Epithelial cell of prostate (primary cell): ENCODE measurements around the gene THEMIS2.

Experiments
- DNase-seq: peaks from one replicate; pipeline ENCODE4 v3.0.0-alpha.2; 2011; ENCODE audit warnings: low read depth, low spot score
- H3K27ac ChIP-seq: fragments of 450-650 bp; 2 replicates; pipeline ENCODE4 v1.5.1; 2017; ENCODE audit warnings: mild to moderate bottlenecking

THEMIS2 gene

DNA sequence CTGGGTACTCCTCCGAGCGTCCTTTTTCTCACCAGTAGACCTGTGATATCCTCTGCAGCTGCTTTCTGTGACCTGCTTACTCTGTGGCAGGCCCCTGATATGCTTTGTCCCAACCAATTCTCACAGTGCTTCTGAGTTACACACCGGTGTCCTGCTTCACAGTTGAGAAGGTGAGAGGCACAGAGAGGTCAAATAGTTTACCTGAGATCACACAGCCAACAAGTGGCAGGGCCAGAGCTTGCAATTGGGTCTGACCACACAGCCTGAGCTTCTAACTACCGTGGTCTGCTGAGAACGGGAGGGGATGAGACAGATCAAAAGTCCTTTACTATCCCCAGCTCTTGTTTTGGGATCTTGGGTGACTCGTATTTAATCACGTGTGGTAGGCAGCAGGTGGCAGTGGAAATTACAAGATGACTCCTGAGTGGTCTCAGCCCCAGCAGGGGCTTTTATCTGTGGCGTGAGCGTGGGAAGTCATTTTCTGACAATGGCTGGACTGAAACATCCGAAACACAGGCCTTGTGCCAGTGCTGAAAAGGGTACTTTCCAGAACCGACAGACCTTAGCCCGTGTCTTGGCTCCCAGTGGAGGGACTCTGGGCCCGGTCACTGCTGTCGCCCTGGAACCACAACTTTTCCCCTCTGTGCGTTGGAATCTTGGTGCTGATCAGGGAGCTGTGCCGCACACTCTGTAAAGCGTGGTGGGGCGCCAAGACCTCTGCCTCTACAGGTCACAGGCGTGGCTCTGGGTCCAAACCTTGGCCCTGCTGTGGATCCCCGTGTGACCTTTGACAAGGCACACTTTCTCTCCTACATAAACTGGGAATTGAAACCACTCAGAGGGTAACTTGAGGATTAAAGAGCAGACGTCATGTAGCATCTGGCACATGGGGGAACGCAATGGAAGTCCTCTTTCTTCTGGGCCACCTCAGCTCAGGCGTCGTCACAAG, 11.9 kb downstream of the THEMIS2 start:
- no peak overlapping the region for H3K27ac ChIP-seq
- no peak for DNase-seq

DNA sequence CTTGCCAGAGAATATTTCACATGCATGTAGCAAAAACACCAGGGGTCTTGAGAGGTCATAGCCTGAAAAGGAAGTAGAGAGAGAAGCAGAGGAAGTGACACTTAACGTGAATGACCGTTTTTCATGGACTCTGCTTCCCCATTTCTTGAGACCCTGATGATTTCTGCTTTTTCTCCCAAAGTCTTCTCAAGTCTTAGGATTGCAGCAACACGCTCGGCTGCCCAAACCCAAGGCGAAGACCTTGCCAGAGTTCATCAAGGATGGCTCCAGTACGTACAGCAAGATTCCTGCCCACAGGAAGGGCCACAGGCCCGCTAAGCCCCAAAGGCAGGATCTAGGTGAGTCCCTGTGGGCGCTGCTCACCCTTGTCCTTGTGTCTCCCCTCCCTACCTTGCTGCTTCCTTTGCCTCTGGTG, 12.8 kb downstream of the THEMIS2 start:
- no peak for DNase-seq
- no peak overlapping the region for H3K27ac ChIP-seq

DNA sequence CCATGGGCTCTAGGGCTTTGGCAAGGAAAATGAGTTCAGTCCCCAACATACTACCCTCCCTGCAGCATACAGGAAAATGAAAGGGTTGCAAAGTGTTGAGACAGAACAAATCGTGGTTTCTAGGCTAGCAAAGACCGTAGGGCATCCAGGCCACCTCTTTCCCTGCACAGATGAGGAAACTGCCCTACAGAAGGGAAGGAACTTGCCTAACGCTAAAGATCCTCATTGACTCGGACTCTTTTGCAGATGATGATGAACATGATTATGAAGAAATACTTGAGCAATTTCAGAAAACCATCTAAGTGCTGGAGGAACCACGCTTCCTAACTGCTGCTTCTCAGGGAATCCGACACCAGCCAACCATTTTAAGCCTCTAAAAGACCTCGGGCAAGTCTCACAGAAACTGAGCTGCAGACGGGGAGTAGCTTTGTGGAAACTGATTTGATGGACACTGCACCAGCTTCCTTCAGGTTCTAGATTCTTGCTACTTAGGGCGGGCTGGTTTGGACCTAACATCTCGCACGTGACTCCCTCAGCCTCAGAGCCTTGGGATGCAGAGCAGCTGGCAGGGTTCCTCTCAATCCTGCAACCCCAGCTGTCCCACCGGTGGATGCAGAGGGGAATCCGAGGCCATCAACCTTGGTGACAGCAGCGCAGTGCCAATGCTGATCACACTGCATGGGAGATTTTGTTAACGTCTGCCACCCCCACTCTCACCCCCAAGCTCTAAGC, 13.4 kb downstream of the THEMIS2 start:
- no peak for DNase-seq
- no peak overlapping the region for H3K27ac ChIP-seq

DNA sequence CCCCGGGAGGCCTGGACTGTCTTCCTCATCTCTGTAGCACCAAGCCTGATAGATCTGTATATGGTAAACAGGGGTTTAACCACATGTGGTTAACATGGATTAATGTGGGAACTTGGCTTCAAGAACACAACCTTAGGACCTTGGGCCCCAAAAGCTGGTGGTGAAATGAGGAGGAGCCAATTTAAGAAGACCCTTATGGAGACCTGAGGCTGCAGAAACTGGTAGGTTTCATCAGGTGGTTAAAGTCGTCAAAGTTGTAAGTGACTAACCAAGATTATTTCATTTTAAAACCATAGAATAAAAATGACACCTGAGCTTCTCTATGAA, 14.0 kb downstream of the THEMIS2 start:
- H3K27ac ChIP-seq, result no peak overlapping the region
- DNase-seq, result no peak

DNA sequence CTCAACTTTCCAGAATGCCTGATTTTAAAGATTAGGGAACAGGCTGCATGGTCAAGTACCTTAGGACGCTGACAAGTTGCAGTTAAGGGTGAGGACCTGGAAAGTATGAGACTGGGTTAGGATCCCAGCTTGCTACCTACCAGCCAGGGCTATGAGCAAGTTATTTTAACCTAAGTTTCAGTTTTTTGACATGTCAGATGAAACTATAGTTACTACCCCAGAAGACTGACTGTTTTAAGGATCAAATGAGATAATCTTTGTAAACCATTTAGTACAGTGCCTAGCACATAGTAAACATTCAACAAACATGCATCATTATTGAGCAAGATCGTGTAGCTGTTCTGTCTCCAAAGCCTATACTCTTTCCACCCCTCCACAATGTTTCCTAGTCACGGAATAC, 14.4 kb downstream of the THEMIS2 start:
- DNase-seq, result no peak
- H3K27ac ChIP-seq, result no peak overlapping the region

DNA sequence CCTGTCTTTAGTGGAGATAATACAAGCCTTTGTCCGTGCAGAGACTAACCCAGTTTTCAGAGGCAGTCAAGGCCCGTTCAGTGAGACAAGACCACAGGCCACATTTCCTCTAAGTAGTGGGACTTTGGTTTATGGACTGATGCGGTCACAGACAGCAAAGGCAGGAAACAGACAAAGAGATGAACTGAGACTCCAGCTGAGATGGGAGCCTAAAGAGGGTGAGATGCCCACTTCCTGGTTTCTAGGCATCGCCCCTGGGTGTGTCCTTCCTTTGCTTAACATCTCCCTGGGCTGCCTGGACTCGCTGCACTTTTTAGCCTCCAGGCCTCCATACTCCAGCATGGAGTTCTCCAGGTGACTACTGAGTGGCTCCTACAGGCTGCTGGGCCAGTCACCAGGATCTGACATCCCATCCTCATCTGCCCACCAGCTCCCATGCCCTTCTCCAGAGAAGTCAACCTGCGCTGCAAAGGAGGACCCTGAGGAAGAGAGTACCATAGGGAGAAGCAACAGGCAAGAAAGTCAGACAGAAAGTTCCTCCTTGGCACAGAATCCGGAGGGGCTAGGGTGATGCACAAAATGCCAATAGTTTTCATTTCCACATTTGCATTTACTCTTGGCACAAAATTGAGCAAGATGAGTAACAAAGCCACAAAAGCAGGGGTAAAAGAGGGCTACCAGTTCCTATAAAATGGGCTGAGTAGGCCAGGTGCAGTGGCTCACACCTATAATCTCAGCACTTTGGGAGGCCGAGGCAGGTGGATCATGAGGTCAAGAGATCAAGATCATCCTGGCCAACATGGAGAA, 15.1 kb downstream of the THEMIS2 start:
- H3K27ac ChIP-seq, result no peak overlapping the region
- DNase-seq, result no peak

DNA sequence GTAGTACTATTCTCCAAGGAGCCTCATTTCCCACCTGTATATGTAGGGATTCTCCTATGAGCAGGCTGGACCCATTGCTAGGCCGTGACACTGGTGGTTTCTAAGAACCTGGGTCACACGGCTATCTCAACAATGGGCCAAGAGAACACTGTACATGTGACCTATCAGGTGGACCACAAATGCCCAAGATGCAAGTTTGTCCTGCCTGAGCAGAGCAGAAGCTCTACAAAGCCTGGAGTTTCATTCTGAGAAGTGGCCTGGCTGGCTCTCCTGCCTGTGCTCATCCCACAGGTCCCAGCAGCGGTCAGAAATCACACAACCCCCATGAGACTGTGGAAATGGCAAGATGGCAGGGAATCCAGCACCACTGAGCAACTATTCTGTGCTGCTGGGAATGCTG, 17.2 kb downstream of the THEMIS2 start:
- no peak for DNase-seq
- H3K27ac ChIP-seq, result no peak overlapping the region

DNA sequence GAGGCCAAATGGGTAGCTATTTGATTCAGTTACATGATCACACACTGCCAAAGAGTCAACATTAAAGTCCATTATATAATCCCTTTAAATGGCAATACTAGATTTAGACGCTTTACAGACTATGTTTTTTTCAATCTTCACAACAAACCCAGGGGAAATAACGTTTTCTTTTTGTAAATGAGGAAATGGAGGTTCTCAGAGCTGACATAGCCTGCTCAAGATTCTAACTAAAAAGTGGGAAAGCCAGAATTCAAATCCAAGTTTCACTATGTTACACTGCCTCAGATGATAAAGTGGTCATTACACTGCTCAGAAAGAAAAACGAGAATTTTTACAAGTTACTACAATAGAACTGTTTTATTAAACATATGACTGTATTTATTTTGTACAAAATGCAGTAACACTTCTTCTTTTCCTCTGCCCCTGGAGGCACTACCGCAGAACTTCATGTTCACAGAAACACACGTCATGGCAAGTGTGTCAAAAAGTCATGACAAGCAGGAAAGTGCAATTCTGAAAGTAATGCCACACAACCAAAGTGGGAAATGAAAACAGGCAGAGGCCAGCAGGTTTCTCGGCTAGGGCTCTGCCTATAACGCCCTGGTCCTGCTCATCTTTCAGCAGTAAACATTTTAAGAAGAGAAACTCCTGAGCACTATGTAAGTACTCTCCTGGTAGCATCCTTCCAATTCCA, 19.0 kb downstream of the THEMIS2 start:
- H3K27ac ChIP-seq, result no peak overlapping the region
- DNase-seq, result no peak

DNA sequence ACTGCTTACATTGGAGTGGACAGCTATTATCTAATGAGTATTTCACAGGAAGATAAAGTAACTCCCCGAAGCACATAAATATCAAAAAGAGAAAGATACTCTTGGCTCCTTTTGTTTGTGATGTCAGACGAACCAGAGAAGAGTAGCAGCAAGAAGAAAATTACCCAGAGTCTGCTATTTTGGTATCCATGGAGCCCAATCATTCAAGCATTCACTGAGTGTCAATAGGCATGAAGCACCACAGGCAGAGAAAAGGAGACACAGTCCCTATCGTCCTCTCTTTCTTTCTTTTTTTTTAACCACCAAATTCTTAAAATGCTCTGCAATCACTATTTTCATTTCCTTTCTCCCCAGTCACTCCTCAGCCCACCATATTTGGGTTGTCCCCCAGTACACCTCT, 22.2 kb downstream of the THEMIS2 start:
- H3K27ac ChIP-seq, result no peak overlapping the region
- DNase-seq, result no peak

DNA sequence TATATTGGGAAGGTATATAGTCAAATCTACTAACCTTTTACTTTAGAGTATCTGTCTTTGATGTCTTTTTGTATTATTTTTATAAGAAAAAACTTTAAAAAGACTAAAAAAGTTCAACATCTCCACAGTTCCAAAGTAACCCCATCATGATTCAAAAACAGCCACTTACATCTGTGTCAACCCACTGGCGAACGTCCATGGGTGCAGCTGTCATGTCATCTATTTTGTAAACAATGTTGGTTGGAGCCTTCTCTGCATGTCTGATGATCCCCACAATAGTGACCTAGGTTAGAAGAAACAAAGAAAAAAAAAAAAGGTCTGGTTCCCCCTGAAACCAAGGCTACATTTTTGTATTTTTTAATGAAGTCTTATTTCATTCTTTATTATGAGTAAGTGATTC, 34.4 kb downstream of the THEMIS2 start:
- H3K27ac ChIP-seq, result no peak overlapping the region
- DNase-seq, result no peak

DNA sequence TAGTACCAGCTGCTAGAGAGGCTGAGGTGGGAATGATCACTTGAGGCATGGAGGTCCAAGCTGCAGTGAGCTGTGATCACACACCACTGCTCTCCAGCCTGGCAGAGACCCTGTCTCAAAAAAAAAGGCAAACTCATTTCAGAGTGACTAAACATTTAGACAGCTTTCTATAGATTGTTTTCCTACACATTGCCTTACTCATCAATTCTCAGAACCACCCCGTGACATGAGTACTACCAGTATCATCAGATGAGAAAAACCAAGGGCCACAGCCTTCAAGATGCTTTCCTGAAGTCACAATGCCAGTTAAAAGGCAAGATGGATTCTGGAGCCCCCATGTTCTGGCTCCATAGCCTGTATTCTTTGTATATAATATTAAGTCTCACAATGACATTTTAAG, 40.1 kb downstream of the THEMIS2 start:
- no peak for DNase-seq
- H3K27ac ChIP-seq, result no peak overlapping the region

DNA sequence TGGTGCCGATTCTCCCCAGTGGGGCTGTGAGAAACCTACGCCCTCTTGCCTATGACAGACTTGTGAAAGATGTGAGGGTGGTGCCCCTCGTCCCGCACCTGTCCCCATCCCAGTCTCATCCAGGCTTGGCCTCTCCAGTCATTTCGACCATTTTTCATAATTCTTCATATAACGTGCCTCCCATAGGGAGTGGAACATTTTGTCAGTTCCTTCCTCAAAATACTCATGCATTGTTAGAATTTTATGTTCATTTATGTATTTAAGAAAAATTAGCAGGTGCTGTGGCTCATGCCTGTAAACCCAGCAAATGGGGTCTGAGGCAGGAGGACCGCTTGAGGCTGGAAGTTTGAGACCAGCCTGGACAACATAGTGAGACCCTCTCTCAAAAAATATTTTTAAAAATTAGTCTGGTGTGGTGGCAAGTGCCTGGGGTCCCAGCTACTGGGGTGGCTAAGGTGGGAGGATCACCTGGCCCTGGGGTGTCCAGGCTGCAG, 42.8 kb downstream of the THEMIS2 start:
- DNase-seq, result no peak
- H3K27ac ChIP-seq, result peak overlapping the region; percentile 28

DNA sequence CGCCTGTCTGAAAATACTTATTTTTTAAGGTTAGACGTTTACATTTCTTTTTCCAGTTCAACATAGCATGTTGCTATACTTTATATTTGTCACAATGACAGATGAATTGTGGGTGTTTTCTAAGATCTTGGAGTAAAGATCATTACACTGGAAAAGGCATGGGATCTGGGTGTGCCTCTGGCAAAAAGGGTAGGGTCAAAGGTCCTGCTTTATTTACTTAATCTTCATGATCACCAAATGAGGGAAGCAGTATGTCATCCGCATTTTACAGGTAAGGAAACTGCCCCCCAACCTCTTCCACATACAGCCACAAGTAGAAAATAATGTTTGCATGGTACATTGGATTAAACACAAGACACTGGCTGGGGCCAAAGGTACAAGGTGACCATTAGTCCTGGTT, 49.9 kb downstream of the THEMIS2 start:
- no peak for DNase-seq
- no peak overlapping the region for H3K27ac ChIP-seq

DNA sequence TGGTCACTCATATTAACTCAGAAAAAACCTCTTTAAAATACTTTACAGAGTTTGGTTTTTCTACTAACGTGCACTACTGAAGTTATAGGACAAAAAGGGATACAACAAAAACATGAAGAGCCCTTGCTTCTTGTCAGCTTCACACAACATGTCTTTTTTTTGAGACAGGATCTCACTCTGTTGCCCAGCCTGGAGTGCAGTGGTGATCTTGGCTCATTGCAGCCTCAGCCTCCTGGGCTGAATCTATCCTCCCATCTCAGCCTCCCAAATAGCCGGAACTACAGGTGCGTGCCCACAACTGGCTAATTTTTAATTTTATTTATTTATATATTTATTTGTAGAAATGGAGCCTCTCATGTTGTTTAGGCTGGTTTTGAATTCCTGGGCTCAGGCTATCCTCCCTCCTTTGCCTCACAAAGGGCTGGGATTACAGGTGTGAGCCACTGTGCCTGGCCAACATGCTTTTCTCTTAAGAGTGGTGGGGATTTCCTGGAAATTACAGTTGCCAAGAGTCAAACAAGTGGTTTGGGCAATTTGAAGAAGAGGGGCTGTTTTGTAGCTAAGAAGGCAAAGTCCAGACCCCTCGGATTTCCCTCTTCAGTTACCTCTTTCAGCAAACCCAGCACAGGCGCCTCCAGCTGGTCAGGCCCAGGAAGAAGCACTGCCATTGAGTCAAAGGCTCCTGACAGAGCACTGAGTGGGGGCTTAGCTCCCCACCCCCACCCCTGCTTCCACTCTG, 56.0 kb downstream of the THEMIS2 start:
- H3K27ac ChIP-seq, result no peak overlapping the region
- no peak for DNase-seq

DNA sequence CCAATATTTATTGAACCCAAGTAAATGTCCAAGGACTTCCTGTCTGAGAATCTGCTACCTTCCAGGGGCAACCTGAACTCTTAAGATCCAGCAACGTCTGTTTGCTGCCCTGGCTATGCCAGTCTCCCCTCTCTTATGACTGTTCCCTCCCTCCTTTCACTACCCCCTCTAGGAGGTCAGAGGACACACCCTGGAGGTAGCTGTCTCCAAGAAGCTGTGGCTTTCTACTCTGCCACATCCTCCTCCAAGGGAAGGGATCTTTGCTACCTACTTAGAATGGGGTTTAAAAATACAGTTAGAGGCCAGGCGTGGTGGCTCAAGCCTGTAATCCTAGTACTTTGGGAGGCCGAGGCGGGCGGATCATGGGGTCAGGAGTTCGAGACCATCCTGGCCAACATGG, 58.8 kb downstream of the THEMIS2 start:
- H3K27ac ChIP-seq, result no peak overlapping the region
- DNase-seq, result no peak

DNA sequence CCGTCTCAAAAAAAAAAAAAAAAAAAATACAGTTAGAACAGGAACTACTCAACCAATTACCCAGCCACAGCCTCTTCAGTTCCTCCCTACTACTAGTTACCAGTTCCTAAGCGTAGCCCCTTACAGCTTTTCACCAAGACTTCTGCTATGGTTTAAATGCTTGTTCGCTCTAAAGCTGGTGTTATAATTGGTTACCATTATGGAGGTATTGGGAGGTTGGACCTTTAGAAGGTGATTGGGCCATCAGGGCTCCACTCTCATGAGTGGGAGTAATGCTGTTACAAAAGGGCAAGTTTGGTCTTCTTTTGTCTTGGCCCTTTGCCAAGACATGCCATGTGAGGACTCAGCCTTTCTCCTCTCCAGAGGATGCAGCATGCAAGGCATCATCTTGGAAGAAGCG, 59.4 kb downstream of the THEMIS2 start:
- no peak overlapping the region for H3K27ac ChIP-seq
- DNase-seq, result no peak

DNA sequence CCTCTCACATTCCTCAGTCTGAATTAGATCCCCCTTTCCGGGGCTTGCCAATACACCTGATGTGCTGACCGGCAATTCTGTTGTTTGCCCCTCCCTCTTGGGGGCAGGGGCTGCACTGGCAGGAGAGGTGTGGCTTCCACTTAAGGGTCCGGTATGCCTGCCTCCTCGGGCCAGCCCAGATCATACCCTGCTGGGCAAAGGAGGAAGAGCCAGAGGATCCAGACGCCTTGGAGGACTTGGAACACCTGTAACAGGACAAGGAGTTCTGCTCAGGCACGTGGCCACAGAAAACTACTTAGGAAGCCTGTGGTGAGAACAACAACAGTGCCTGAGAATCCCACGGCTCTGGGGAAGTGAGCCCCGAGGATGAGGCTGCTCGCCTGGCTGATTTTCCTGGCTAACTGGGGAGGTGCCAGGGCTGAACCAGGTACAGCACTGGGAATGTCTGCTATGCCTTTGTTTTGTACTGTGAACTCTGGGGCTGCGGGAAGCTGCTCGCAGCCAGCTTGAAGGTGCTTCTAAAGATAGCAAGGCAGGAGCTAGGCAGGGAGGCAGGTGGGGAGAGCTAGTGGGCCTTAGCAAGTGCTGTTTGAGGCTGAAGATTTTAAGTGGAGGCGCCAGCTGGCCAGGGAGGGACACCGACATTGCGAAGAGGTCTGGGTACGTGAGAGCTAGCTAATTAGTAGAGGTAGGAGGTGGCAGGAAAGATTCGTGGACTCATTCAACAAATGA, 62.6 kb downstream of the THEMIS2 start, which contains the start of gene SMPDL3B:
TSS of gene SMPDL3B (plus strand) at position 183 of the 732 bp plus-strand sequence. CDS start at position 367, 184 bp downstream.
- DNase-seq, result no peak

DNA sequence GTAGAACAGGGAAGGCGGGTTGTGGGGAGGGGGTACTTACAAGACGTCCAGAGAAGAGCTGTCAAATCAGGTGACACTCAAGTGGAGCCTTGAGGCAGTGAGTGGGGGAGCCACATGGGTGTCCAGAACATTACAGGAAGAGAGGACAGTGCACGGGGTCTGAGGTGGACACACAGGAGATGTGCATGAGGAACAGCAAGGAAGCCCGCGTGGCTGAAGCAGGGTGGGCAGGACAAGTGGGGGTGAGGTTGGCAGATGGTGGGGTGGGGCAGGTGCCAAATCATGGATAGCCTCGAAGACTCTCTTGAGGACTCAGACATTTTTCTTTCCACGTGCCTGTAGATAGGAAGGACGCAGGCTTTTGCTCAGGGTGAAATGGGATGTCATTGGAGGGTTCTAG, 63.4 kb downstream of the THEMIS2 start:
- DNase-seq, result no peak
- no peak overlapping the region for H3K27ac ChIP-seq

More for the DNA sequence above, 62.6 kb downstream of the THEMIS2 start, which contains the start of gene SMPDL3B:
- H3K27ac ChIP-seq, result no peak within 1 kb of the TSS
